HepG2 (cell line): ENCODE data around the gene EEF1A1. TPM values are rescaled to one million over a fixed set of nuclear protein-coding genes. Genes with fewer than 3 reads are reported as not detected.

Source experiments
- ARID2 ChIP-seq: sonication (generic); formaldehyde crosslinking; IDR thresholded peaks from 2 replicates; pipeline ENCODE4 v1.8.1; 2022; ENCODE audit warnings: mild to moderate bottlenecking, missing genetic modification reagents, borderline replicate concordance
- ATAD3A ChIP-seq: sonication (generic); formaldehyde crosslinking; IDR thresholded peaks from 2 replicates; pipeline ENCODE4 v1.4.0; 2020; ENCODE audit warnings: missing genetic modification reagents
- ELF1 ChIP-seq: sonication (generic); formaldehyde crosslinking; IDR thresholded peaks from 2 replicates; pipeline ENCODE4 v1.4.0; 2020; ENCODE audit warnings: missing genetic modification reagents
- ERF ChIP-seq: IDR thresholded peaks from 2 replicates; pipeline ENCODE4 v1.6.1; 2018; ENCODE audit warnings: missing biosample characterization, missing genetic modification reagents
- KDM3A ChIP-seq: IDR thresholded peaks from 2 replicates; pipeline ENCODE4 v1.6.1; 2018; ENCODE audit warnings: low read depth, missing compliant biosample characterization
- PRMT3 ChIP-seq: sonication (generic); formaldehyde crosslinking; IDR thresholded peaks from 2 replicates; pipeline ENCODE4 v1.8.1; 2022; ENCODE audit warnings: low read depth, mild to moderate bottlenecking, moderate library complexity, missing genetic modification reagents, borderline replicate concordance
- RELA ChIP-seq: sonication (generic); formaldehyde crosslinking; IDR thresholded peaks from 2 replicates; pipeline ENCODE4 v1.4.0; 2020; ENCODE audit warnings: missing genetic modification reagents
- SCMH1 ChIP-seq: sonication (generic); formaldehyde crosslinking; IDR thresholded peaks from 2 replicates; pipeline ENCODE4 v1.9.0; 2021; ENCODE audit warnings: missing genetic modification reagents, mild to moderate bottlenecking, borderline replicate concordance
- SMARCC2 ChIP-seq: fragments of 450-650 bp; IDR thresholded peaks from 2 replicates; pipeline ENCODE4 v1.6.1; 2017; ENCODE audit warnings: antibody characterized with exemption, mild to moderate bottlenecking
- TAF15 ChIP-seq: fragments of 200-400 bp; formaldehyde crosslinking; IDR thresholded peaks from one replicate; pipeline ENCODE4 v1.6.1; 2018; ENCODE audit warnings: mild to moderate bottlenecking, low read depth, low read length; ENCODE audit not compliant: poor library complexity, severe bottlenecking
- TGIF2 ChIP-seq: IDR thresholded peaks from 2 replicates; pipeline ENCODE4 v1.6.1; 2016; ENCODE audit warnings: control low read depth, missing compliant biosample characterization
- ZFX ChIP-seq: sonication (generic); formaldehyde crosslinking; IDR thresholded peaks from 2 replicates; pipeline ENCODE4 v1.4.0; 2020; ENCODE audit warnings: mild to moderate bottlenecking, low read depth, missing genetic modification reagents, moderate library complexity
- ZKSCAN8 ChIP-seq: IDR thresholded peaks from 2 replicates; pipeline ENCODE4 v1.6.1; 2016; ENCODE audit warnings: borderline replicate concordance, missing genetic modification reagents, missing compliant biosample characterization
- ZNF382 ChIP-seq: sonication (generic); formaldehyde crosslinking; IDR thresholded peaks from 2 replicates; pipeline ENCODE4 v1.5.0; 2020; ENCODE audit warnings: missing genetic modification reagents, mild to moderate bottlenecking, borderline replicate concordance
- ZNF557 ChIP-seq: sonication (generic); formaldehyde crosslinking; IDR thresholded peaks from 2 replicates; pipeline ENCODE4 v1.4.0; 2020; ENCODE audit warnings: missing genetic modification reagents
- ZNF605 ChIP-seq: sonication (generic); formaldehyde crosslinking; IDR thresholded peaks from 2 replicates; pipeline ENCODE4 v1.8.0; 2022; ENCODE audit warnings: mild to moderate bottlenecking, missing genetic modification reagents
- ZNF766 ChIP-seq: sonication (generic); formaldehyde crosslinking; IDR thresholded peaks from 2 replicates; pipeline ENCODE4 v1.5.0; 2020; ENCODE audit warnings: missing genetic modification reagents, borderline replicate concordance
- ZNF777 ChIP-seq: sonication (generic); formaldehyde crosslinking; IDR thresholded peaks from 2 replicates; pipeline ENCODE4 v1.4.0; 2020; ENCODE audit warnings: missing genetic modification reagents
- polyA plus RNA-seq, 8 experiments: library from polyadenylated mRNA; depleted of rRNA in 3 of 8; stranded (reverse) in 7 of 8; unstranded in 1 of 8; fragments of >200 nt; fragmentation: Illumina TruSeq in 4 of 8; extraction: Trizol in 4 of 8; gene quantifications; 2 replicates each; pipeline versions ENCODE4 v1.2.1 to v1.2.3, GENCODE V29; 2011 to 2016; ENCODE audit warnings: low read depth in 4 of 8, missing spikeins in 1 of 8, mixed read lengths in 1 of 8; ENCODE audit not compliant: insufficient read depth in 1 of 8
- total RNA-seq, 5 experiments: library from RNA; depleted of rRNA; stranded (reverse); fragments of >200 nt; fragmentation: Illumina TruSeq; extraction: Trizol; gene quantifications; 2 replicates each; pipeline ENCODE4 v1.2.3, GENCODE V29; 2016; ENCODE audit warnings: low read depth in 1 of 5
- TF ChIP-seq, protein P1 (sequence below): sonication (generic); formaldehyde crosslinking; IDR thresholded peaks from 2 replicates; pipeline ENCODE4 v1.5.0; 2020; ENCODE audit warnings: missing genetic modification reagents
- TF ChIP-seq, protein P2 (sequence below): sonication (generic); formaldehyde crosslinking; IDR thresholded peaks from 2 replicates; pipeline ENCODE4 v1.8.0; 2022; ENCODE audit warnings: missing genetic modification reagents, mild to moderate bottlenecking, borderline replicate concordance
- TF ChIP-seq, protein P3 (sequence below): sonication (generic); formaldehyde crosslinking; conservative IDR thresholded peaks from 2 replicates; pipeline ENCODE4 v1.4.0; 2020; ENCODE audit warnings: missing genetic modification reagents
- TF ChIP-seq, protein P4 (sequence below): sonication (generic); formaldehyde crosslinking; IDR thresholded peaks from 2 replicates; pipeline ENCODE4 v1.5.0; 2020; ENCODE audit warnings: mild to moderate bottlenecking, missing genetic modification reagents, borderline replicate concordance

EEF1A1 gene
- total and polyA plus RNA-seq, 2 of the 13 experiments (the other 11 are each of a cell fraction or from before 2014, with no cell fraction given), result 13,726 to 17,172 TPM

DNA sequence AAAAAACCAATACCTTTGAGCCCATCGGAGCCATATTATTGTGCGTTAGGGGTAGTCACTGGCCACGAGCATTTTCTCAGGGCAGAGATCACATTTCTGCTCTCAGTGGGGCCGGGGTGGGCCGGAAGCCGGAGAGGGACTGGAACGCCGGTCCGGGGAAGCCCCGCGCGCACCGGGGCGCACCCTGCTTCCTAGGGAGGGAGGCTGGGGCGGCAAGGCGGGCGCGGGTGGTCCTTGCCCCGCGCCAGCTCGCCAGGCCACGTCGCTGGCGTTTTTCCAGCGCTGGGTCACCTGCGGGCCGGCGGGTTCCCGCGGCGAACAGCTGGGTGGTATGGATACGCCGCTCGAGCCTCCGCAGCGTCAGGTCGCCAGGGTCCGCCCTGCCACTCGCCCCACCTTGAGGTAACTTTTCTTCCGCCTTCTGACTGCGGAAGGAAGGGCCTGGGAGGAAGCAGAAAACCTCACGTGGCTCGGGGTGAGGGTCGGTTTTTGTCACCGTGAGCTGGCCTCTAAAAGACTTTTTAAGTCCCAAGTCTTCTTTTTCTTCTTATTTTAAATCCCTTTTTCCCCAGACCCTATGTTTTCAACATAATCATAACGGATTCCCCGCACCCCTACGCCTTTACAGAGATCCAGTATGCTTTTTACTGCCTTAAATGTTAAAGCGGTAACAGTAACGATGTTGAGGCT is 2.7 kb upstream of the EEF1A1 start (continued):
- TF ChIP-seq, protein P1, sequence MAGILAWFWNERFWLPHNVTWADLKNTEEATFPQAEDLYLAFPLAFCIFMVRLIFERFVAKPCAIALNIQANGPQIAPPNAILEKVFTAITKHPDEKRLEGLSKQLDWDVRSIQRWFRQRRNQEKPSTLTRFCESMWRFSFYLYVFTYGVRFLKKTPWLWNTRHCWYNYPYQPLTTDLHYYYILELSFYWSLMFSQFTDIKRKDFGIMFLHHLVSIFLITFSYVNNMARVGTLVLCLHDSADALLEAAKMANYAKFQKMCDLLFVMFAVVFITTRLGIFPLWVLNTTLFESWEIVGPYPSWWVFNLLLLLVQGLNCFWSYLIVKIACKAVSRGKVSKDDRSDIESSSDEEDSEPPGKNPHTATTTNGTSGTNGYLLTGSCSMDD, result no peak
- TF ChIP-seq ATAD3A (CRISPR knock-in tag) (no peak), ZFX (peak; percentile 79), ZNF777 (0 out of 2 replicates have a peak, but pooled peaks have one; percentile 42), ZNF766 (CRISPR knock-in tag) (peak; percentile 55; the same call in 1 of the 2 replicates), ARID2 (CRISPR knock-in tag) (no peak), TAF15 (peak; percentile 82), KDM3A (CRISPR knock-in tag) (peak; percentile 39; the same call in 1 of the 2 replicates), SMARCC2 (no peak), ZNF557 (CRISPR knock-in tag) (no peak), TGIF2 (CRISPR knock-in tag) (peak; percentile 29; the same call in 1 of the 2 replicates), PRMT3 (CRISPR knock-in tag) (no peak), ZNF605 (CRISPR knock-in tag) (peak; percentile 94), ZNF382 (CRISPR knock-in tag) (no peak), ELF1 (CRISPR knock-in tag) (peak; percentile 80), ZKSCAN8 (CRISPR knock-in tag) (peak; percentile 46; the same call in 1 of the 2 replicates), ERF (CRISPR knock-in tag) (peak; percentile 80), SCMH1 (no peak), RELA (CRISPR knock-in tag) (no peak)
- TF ChIP-seq, protein P2, sequence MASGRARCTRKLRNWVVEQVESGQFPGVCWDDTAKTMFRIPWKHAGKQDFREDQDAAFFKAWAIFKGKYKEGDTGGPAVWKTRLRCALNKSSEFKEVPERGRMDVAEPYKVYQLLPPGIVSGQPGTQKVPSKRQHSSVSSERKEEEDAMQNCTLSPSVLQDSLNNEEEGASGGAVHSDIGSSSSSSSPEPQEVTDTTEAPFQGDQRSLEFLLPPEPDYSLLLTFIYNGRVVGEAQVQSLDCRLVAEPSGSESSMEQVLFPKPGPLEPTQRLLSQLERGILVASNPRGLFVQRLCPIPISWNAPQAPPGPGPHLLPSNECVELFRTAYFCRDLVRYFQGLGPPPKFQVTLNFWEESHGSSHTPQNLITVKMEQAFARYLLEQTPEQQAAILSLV, result peak; percentile 55; the same call in 1 of the 2 replicates
- TF ChIP-seq, protein P3, sequence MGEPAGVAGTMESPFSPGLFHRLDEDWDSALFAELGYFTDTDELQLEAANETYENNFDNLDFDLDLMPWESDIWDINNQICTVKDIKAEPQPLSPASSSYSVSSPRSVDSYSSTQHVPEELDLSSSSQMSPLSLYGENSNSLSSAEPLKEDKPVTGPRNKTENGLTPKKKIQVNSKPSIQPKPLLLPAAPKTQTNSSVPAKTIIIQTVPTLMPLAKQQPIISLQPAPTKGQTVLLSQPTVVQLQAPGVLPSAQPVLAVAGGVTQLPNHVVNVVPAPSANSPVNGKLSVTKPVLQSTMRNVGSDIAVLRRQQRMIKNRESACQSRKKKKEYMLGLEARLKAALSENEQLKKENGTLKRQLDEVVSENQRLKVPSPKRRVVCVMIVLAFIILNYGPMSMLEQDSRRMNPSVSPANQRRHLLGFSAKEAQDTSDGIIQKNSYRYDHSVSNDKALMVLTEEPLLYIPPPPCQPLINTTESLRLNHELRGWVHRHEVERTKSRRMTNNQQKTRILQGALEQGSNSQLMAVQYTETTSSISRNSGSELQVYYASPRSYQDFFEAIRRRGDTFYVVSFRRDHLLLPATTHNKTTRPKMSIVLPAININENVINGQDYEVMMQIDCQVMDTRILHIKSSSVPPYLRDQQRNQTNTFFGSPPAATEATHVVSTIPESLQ (CRISPR knock-in tag), result no peak
- TF ChIP-seq, protein P4, sequence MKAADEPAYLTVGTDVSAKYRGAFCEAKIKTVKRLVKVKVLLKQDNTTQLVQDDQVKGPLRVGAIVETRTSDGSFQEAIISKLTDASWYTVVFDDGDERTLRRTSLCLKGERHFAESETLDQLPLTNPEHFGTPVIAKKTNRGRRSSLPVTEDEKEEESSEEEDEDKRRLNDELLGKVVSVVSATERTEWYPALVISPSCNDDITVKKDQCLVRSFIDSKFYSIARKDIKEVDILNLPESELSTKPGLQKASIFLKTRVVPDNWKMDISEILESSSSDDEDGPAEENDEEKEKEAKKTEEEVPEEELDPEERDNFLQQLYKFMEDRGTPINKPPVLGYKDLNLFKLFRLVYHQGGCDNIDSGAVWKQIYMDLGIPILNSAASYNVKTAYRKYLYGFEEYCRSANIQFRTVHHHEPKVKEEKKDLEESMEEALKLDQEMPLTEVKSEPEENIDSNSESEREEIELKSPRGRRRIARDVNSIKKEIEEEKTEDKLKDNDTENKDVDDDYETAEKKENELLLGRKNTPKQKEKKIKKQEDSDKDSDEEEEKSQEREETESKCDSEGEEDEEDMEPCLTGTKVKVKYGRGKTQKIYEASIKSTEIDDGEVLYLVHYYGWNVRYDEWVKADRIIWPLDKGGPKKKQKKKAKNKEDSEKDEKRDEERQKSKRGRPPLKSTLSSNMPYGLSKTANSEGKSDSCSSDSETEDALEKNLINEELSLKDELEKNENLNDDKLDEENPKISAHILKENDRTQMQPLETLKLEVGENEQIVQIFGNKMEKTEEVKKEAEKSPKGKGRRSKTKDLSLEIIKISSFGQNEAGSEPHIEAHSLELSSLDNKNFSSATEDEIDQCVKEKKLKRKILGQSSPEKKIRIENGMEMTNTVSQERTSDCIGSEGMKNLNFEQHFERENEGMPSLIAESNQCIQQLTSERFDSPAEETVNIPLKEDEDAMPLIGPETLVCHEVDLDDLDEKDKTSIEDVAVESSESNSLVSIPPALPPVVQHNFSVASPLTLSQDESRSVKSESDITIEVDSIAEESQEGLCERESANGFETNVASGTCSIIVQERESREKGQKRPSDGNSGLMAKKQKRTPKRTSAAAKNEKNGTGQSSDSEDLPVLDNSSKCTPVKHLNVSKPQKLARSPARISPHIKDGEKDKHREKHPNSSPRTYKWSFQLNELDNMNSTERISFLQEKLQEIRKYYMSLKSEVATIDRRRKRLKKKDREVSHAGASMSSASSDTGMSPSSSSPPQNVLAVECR, result peak; percentile 89
